Suprapubic skin (tissue), 4 donors: ENCODE measurements around the gene LRRC38. TPM values are rescaled to one million over a fixed set of nuclear protein-coding genes. Genes with fewer than 3 reads are reported as not detected.
"Not testable (repeated sequence)": the region's sequence is repeated elsewhere in the genome, so short reads cannot be mapped to it uniquely, and the experiment has no call there.

ENCODE experiments used
- DNase-seq, 2 donors: peaks; one replicate each; pipeline ENCODE4 v3.0.0-alpha.2; 2019; ENCODE audit warnings: low spot score in 2 of 2
- H3K27ac ChIP-seq: fragments of 200-600 bp; sonication (generic); one replicate; pipeline ENCODE4 v1.5.1; 2019
- H3K27me3 ChIP-seq: fragments of 200-600 bp; sonication (generic); one replicate; pipeline ENCODE4 v1.5.1; 2019
- H3K36me3 ChIP-seq: fragments of 200-600 bp; sonication (generic); one replicate; pipeline ENCODE4 v1.5.1; 2019
- H3K4me1 ChIP-seq: fragments of 200-600 bp; sonication (generic); one replicate; pipeline ENCODE4 v1.5.1; 2019
- H3K4me3 ChIP-seq: fragments of 200-600 bp; sonication (generic); one replicate; pipeline ENCODE4 v1.5.1; 2019; ENCODE audit warnings: mild to moderate bottlenecking
- H3K9me3 ChIP-seq: fragments of 200-600 bp; sonication (generic); one replicate; pipeline ENCODE4 v1.5.1; 2019
- EP300 ChIP-seq: sonication (generic); formaldehyde crosslinking; IDR thresholded peaks from one replicate; pipeline ENCODE4 v1.6.1; 2017; ENCODE audit warnings: antibody characterized with exemption
- POLR2A ChIP-seq, 2 donors: fragments of 450-650 bp; IDR thresholded peaks; one replicate each; pipeline ENCODE4 v1.6.1; 2017; ENCODE audit warnings: antibody characterized with exemption in 2 of 2, mild to moderate bottlenecking in 2 of 2, moderate library complexity in 2 of 2
- POLR2AphosphoS5 ChIP-seq, 3 donors: sonication (generic); formaldehyde crosslinking; IDR thresholded peaks; one replicate each; pipeline ENCODE4 v1.6.1; 2017; ENCODE audit warnings: antibody characterized with exemption in 3 of 3
- WGBS: methylation state at CpG from one replicate; pipeline ENCODE4 v1.1.5; 2018; 5-methylcytosine and 5-hydroxymethylcytosine counted together
- total RNA-seq, 4 donors: library from RNA; depleted of rRNA; stranded (reverse); fragments of >200 nt; gene quantifications; one replicate each; pipeline ENCODE4 v1.1.0, GENCODE V29; 2016
- TF ChIP-seq, protein P1 (sequence below), 2 donors: fragments of 200-600 bp in 1 of 2; fragments of 450-650 bp in 1 of 2; sonication (generic) in 1 of 2; IDR thresholded peaks; one replicate each; pipeline ENCODE4 v1.5.1; 2016 to 2019; ENCODE audit warnings: antibody characterized with exemption in 2 of 2, mild to moderate bottlenecking in 1 of 2, moderate library complexity in 1 of 2

Gene LRRC38
- total RNA-seq, 4 donors from 2014 or later = 0.45 to 6.3 (median 3.1) TPM

DNA sequence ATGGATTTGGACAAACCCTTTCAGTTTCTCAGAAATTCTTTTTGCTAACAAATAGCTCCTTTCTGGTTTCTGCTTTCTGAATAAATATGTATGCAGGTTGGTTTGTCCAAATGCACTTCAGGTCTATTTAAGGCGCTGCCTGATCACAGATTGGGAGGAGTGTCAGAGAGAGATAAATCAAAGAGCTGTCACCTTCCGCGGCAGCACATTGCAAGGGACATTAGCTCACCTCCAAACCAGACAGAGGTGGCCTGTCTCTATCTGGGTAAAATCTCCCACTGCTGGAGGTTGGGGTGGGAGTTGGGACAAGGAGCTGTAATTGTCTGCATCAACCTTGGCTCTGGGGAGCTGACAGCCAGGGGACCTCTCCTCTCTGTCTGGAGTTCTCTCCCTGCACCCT is 78.3 kb downstream of the LRRC38 start:
- Histone ChIP-seq H3K36me3 (no peaks in the 10 kb centered on the region), H3K4me3 (no peak overlapping the region), H3K4me1 (no peaks in the 10 kb centered on the region), H3K27ac (no peak overlapping the region), H3K9me3 (peaks cover 1% of the 10 kb centered on the region), H3K27me3 (peaks cover 15% of the 10 kb centered on the region)
- 68% methylated on average over 3 of the region's 3 CpGs for WGBS
- TF ChIP-seq, protein P1, sequence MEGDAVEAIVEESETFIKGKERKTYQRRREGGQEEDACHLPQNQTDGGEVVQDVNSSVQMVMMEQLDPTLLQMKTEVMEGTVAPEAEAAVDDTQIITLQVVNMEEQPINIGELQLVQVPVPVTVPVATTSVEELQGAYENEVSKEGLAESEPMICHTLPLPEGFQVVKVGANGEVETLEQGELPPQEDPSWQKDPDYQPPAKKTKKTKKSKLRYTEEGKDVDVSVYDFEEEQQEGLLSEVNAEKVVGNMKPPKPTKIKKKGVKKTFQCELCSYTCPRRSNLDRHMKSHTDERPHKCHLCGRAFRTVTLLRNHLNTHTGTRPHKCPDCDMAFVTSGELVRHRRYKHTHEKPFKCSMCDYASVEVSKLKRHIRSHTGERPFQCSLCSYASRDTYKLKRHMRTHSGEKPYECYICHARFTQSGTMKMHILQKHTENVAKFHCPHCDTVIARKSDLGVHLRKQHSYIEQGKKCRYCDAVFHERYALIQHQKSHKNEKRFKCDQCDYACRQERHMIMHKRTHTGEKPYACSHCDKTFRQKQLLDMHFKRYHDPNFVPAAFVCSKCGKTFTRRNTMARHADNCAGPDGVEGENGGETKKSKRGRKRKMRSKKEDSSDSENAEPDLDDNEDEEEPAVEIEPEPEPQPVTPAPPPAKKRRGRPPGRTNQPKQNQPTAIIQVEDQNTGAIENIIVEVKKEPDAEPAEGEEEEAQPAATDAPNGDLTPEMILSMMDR (IDR thresholded peaks at IDR 0.05) = no peak
- no peak for TF ChIP-seq POLR2A (IDR thresholded peaks at IDR 0.05)
- no peak for TF ChIP-seq POLR2AphosphoS5 (IDR thresholded peaks at IDR 0.05)
- TF ChIP-seq EP300 = no peak
- no peak for DNase-seq

DNA sequence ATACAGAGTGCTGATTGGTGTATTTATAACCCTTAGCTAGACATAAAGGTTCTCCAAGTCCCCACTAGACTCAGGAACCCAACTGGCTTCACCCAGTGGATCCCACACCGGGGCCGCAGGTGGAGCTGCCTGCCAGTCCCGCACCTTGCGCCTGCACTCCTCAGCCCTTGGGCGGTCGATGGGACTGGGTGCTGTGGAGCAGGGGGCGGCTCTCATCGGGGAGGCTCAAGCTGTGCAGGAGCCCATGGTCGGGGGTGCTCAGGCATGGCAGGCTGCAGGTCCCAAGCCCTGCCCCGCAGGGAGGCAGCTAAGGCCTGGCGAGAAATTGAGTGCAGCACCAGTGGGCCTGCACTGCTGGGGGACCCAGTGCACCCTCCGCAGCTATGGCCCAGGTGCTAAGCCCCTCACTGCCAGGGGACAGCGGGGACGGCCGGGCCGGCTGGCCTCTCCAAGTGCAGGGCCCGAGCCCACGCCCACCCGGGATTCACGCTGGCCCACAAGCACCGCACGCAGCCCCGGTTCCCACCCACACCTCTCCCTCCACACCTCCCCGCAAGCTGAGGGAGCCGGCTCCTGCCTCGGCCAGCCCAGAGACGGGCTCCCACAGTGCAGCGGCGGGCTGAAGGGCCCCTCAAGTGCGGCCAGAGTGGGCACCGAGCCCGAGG is 80.0 kb downstream of the LRRC38 start:
- 100% methylated on average over 9 of the region's 32 CpGs for whole genome bisulfite sequencing
- DNase-seq, H3K4me1 ChIP-seq, H3K4me3 ChIP-seq, H3K36me3 ChIP-seq, H3K9me3 ChIP-seq, H3K27ac ChIP-seq: not testable (repeated sequence)
- H3K27me3 ChIP-seq = peaks cover 15% of the 10 kb centered on the region

DNA sequence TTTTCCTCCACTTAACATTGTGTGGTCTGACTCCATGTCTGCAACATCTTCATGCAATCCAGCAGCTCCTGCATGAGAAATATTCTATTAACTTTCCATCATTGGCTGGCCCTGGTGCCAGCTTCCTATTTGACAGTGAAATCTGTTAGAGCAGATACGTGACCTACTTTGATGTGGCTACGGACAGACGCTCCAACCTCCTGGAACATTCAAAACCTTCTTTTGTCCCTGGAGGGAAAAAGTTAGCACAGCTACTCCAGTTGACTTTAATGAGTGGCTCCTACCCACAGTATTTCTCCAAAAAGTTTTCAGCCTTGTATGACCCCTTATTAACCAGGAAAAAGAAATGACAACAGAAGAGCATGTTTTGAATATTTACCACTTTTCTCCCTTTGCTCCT is 81.6 kb downstream of the LRRC38 start:
- H3K4me1 ChIP-seq = no peaks in the 10 kb centered on the region
- H3K27ac ChIP-seq = no peak overlapping the region
- no peaks in the 10 kb centered on the region for H3K36me3 ChIP-seq
- TF ChIP-seq POLR2A (IDR thresholded peaks at IDR 0.05) (no peak), EP300 (no peak), POLR2AphosphoS5 (IDR thresholded peaks at IDR 0.05) (no peak)
- TF ChIP-seq, protein P1 (IDR thresholded peaks at IDR 0.05) = no peak
- H3K27me3 ChIP-seq = peaks cover 17% of the 10 kb centered on the region
- WGBS = 31% methylated on average over 3 of the region's 3 CpGs
- H3K9me3 ChIP-seq = peaks cover 3% of the 10 kb centered on the region
- no peak for DNase-seq
- no peak overlapping the region for H3K4me3 ChIP-seq

DNA sequence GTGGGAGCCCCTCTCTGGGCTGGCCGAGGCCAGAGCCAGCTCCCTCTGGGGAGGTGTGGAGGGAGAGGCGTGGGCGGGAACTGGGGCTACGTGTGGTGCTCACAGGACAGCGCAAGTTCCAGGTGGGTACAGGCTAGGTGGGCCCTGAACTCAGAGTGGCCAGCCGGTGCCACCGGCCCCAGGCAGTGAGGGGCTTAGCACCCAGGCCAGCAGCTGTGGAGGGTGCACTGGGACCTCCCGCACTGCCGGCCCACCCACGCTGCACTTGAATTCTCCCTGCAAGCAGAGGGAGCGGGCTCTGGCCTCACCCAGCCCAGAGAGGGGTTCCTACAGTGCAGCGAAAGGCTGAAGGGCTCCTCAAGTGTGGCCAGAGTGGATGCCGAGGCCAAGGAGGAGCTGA is 83.3 kb downstream of the LRRC38 start:
- Histone ChIP-seq H3K27me3 (peaks cover 13% of the 10 kb centered on the region), H3K27ac (no peak overlapping the region), H3K4me1 (no peaks in the 10 kb centered on the region), H3K36me3 (no peaks in the 10 kb centered on the region), H3K9me3 (peaks cover 3% of the 10 kb centered on the region), H3K4me3 (no peak overlapping the region)
- 100% methylated on average over 4 of the region's 13 CpGs for WGBS
- TF ChIP-seq, protein P1 (IDR thresholded peaks at IDR 0.05) = no peak
- no peak for TF ChIP-seq EP300
- TF ChIP-seq POLR2A (IDR thresholded peaks at IDR 0.05) = no peak
- no peak for TF ChIP-seq POLR2AphosphoS5 (IDR thresholded peaks at IDR 0.05)
- no peak for DNase-seq

Other genes with a start within 250 kb of the LRRC38 start
- not detected for gene PRAMEF8, start 228.9 kb downstream of the LRRC38 start, total RNA-seq
- not detected for gene PRAMEF33, start 210.5 kb downstream of the LRRC38 start, total RNA-seq
- not detected for gene PRAMEF15, start 198.4 kb downstream of the LRRC38 start, total RNA-seq
- gene PRAMEF14, start 166.9 kb downstream of the LRRC38 start, total RNA-seq = not detected
- gene PRAMEF19, start 142.1 kb downstream of the LRRC38 start, total RNA-seq = not detected
- not detected for gene PRAMEF17, start 124.4 kb downstream of the LRRC38 start, total RNA-seq
- not detected for gene PRAMEF20, start 103.6 kb downstream of the LRRC38 start, total RNA-seq
- gene PDPN, start 69.8 kb upstream of the LRRC38 start, total RNA-seq = 10 to 100 TPM; 21.4 to 46.6 (median 29.1) TPM
- gene PRDM2, start 186.2 kb upstream of the LRRC38 start, total RNA-seq = 10 to 100 TPM; 54.4 to 99.1 (median 63.1) TPM